ENCODE data around the gene HLX.

Gene HLX

GRCh38 chr1:220882061-220882891 lies 3.0 kb downstream of the HLX start:
- DNase-seq (ENCODE audit: low read depth in 2 of 2) = no peak

- no peak for DNase-seq (ENCODE audit: low read depth in 2 of 2)
Observed at GRCh38 chr1:220884109-220884980, 5.1 kb downstream of the HLX start.

- DNase-seq (ENCODE audit: low read depth in 2 of 2) = no peak
Observed at GRCh38 chr1:220884981-220885918, 6.0 kb downstream of the HLX start.

- DNase-seq (ENCODE audit: low read depth in 2 of 2) = no peak
Observed at GRCh38 chr1:220885971-220886370, 6.7 kb downstream of the HLX start.

GRCh38 chr1:220886470-220887201 lies 7.4 kb downstream of the HLX start:
- no peak for DNase-seq (ENCODE audit: low read depth in 2 of 2)

GRCh38 chr1:220887202-220887519 lies 7.9 kb downstream of the HLX start:
- DNase-seq (ENCODE audit: low read depth in 2 of 2) = no peak

GRCh38 chr1:220887520-220888416 lies 8.5 kb downstream of the HLX start:
- DNase-seq (ENCODE audit: low read depth in 2 of 2) = no peak

GRCh38 chr1:220888417-220888986 lies 9.3 kb downstream of the HLX start:
- DNase-seq (ENCODE audit: low read depth in 2 of 2) = no peak

- no peak for DNase-seq (ENCODE audit: low read depth in 2 of 2)
Observed at GRCh38 chr1:220889333-220889732, 10.1 kb downstream of the HLX start.

- no peak for DNase-seq (ENCODE audit: low read depth in 2 of 2)
Observed at GRCh38 chr1:220889848-220890287, 10.6 kb downstream of the HLX start.

GRCh38 chr1:220890602-220891001 lies 11.4 kb downstream of the HLX start:
- DNase-seq (ENCODE audit: low read depth in 2 of 2) = no peak

- DNase-seq (ENCODE audit: low read depth in 2 of 2) = no peak
Observed at GRCh38 chr1:220891224-220892085, 12.2 kb downstream of the HLX start.

- DNase-seq (ENCODE audit: low read depth in 2 of 2) = no peak
Observed at GRCh38 chr1:220892086-220892376, 12.8 kb downstream of the HLX start.

- DNase-seq (ENCODE audit: low read depth in 2 of 2) = no peak
Observed at GRCh38 chr1:220892997-220893700, 13.9 kb downstream of the HLX start.

- no peak for DNase-seq (ENCODE audit: low read depth in 2 of 2)
Observed at GRCh38 chr1:220893701-220894024, 14.4 kb downstream of the HLX start.

- DNase-seq (ENCODE audit: low read depth in 2 of 2) = no peak
Observed at GRCh38 chr1:220894025-220894923, 15.0 kb downstream of the HLX start.

- DNase-seq (ENCODE audit: low read depth in 2 of 2) = no peak
Observed at GRCh38 chr1:220894924-220895256, 15.6 kb downstream of the HLX start.
